Measurements from ENCODE around the gene DSCAML1. TPM values are rescaled to one million over a fixed set of nuclear protein-coding genes. Genes with fewer than 3 reads are reported as not detected.

Gene DSCAML1
- total and polyA plus RNA-seq, 9 of the 15 experiments (the other 6 are each of a cell fraction or from before 2014, with no cell fraction given), result not detected

DNA sequence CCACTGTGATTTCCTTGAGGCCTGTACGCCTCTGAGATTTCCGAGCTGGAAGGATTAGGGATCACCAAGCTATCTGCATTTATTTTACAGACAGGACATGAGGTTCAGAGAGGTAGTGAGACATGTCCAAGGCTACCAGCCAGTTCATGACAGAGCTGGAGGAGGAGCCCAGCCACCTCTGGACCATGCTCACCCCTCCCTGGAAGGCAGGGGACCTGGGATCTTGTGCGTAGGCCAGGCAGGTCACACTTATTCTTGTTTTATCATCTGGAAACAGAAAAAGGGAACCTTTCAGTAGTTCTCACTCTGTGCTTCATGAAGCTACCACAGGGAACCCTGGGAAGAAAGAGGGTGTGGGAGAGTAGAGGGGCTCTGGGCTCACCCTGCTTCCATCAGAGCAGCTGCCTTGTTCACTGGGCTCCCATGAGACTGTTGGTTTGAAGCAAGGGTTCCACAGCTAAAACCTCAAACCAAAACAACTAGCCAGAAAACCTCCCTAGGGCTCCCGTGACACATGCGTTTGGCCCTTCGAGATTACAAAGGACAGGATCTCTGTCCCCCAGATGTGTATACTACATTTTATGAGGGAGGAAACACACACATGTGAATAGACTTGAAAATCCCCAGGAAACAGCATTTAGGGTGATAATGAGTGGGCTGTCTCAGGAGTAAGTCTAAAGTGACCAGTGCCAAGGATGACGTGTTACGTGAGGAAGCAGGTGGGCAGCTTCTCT, 106.4 kb downstream of the DSCAML1 start (continued):
- TF ChIP-seq, protein P1, sequence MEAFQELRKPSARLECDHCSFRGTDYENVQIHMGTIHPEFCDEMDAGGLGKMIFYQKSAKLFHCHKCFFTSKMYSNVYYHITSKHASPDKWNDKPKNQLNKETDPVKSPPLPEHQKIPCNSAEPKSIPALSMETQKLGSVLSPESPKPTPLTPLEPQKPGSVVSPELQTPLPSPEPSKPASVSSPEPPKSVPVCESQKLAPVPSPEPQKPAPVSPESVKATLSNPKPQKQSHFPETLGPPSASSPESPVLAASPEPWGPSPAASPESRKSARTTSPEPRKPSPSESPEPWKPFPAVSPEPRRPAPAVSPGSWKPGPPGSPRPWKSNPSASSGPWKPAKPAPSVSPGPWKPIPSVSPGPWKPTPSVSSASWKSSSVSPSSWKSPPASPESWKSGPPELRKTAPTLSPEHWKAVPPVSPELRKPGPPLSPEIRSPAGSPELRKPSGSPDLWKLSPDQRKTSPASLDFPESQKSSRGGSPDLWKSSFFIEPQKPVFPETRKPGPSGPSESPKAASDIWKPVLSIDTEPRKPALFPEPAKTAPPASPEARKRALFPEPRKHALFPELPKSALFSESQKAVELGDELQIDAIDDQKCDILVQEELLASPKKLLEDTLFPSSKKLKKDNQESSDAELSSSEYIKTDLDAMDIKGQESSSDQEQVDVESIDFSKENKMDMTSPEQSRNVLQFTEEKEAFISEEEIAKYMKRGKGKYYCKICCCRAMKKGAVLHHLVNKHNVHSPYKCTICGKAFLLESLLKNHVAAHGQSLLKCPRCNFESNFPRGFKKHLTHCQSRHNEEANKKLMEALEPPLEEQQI (IDR thresholded peaks at IDR 0.05), result no peak
- TF ChIP-seq ZNF583 (CRISPR knock-in tag; IDR thresholded peaks at IDR 0.05) (no peak), NCOA2 (IDR thresholded peaks at IDR 0.05; ENCODE audit: partially characterized antibody in 2 of 2) (no peak), NCOA4 (IDR thresholded peaks at IDR 0.05; ENCODE audit: partially characterized antibody) (no peak), SMC3 (conservative IDR thresholded peaks at IDR 0.05; ENCODE audit: insufficient read depth, low read depth, low read length) (no peak), ARID2 (IDR thresholded peaks at IDR 0.05) (no peak), SRSF7 (optimal IDR thresholded peaks at IDR 0.05; ENCODE audit: low read depth, low read length) (no peak), ZNF263 (CRISPR knock-in tag; IDR thresholded peaks at IDR 0.05; ENCODE audit: borderline replicate concordance) (no peak), EP300 (IDR thresholded peaks at IDR 0.05; ENCODE audit: low read length) (no peak), KAT2B (IDR thresholded peaks at IDR 0.05; ENCODE audit: low read depth, low read length) (no peak)
- TF ChIP-seq, protein P2, sequence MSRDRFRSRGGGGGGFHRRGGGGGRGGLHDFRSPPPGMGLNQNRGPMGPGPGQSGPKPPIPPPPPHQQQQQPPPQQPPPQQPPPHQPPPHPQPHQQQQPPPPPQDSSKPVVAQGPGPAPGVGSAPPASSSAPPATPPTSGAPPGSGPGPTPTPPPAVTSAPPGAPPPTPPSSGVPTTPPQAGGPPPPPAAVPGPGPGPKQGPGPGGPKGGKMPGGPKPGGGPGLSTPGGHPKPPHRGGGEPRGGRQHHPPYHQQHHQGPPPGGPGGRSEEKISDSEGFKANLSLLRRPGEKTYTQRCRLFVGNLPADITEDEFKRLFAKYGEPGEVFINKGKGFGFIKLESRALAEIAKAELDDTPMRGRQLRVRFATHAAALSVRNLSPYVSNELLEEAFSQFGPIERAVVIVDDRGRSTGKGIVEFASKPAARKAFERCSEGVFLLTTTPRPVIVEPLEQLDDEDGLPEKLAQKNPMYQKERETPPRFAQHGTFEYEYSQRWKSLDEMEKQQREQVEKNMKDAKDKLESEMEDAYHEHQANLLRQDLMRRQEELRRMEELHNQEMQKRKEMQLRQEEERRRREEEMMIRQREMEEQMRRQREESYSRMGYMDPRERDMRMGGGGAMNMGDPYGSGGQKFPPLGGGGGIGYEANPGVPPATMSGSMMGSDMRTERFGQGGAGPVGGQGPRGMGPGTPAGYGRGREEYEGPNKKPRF (IDR thresholded peaks at IDR 0.05; ENCODE audit: low read depth, low read length), result no peak
- TF ChIP-seq, protein P3, sequence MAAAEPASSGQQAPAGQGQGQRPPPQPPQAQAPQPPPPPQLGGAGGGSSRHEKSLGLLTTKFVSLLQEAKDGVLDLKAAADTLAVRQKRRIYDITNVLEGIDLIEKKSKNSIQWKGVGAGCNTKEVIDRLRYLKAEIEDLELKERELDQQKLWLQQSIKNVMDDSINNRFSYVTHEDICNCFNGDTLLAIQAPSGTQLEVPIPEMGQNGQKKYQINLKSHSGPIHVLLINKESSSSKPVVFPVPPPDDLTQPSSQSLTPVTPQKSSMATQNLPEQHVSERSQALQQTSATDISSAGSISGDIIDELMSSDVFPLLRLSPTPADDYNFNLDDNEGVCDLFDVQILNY (CRISPR knock-in tag; IDR thresholded peaks at IDR 0.05), result no peak
- TF ChIP-seq, protein P4, sequence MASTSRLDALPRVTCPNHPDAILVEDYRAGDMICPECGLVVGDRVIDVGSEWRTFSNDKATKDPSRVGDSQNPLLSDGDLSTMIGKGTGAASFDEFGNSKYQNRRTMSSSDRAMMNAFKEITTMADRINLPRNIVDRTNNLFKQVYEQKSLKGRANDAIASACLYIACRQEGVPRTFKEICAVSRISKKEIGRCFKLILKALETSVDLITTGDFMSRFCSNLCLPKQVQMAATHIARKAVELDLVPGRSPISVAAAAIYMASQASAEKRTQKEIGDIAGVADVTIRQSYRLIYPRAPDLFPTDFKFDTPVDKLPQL (IDR thresholded peaks at IDR 0.05; ENCODE audit: extremely low read depth, insufficient read length), result no peak

Data from K562 (cell line).